HepG2 (cell line): ENCODE data around the gene TGM3. TPM values are rescaled to one million over a fixed set of nuclear protein-coding genes. Genes with fewer than 3 reads are reported as not detected.

Experiments
- ATAC-seq: fragments of 200-7000 bp; cut with Tn5 transposase; 3 replicates; pipeline ENCODE4 v1.9.1; 2020; ENCODE audit warnings: mild to moderate bottlenecking, moderate library complexity
- BruUV-seq: library from RNA; stranded (reverse); fragments of 400-500 nt; replicated peaks from 2 replicates; lab custom pipeline; 2021; lab: Mats Ljungman, UMichigan
- CTCF ChIA-PET: fragments of 300-600 bp; formaldehyde crosslinking; extraction: SDS; loops from one replicate; lab custom pipeline; 2021; ENCODE audit warnings: low total read pairs, inconsistent platforms, low intra/inter-chr PET ratio; lab: Yijun Ruan, JAX
- POLR2A ChIA-PET: fragments of 350-600 bp; sonication (Branson Sonifier 250); formaldehyde crosslinking; loops from one replicate; lab custom pipeline; 2020; ENCODE audit warnings: antibody characterized with exemption, inconsistent platforms; lab: Yijun Ruan, JAX
- DNase-seq: peaks from one replicate; pipeline ENCODE4 v3.0.0-alpha.2; 2015; ENCODE audit warnings: low spot score
- FAIRE-seq: peaks from 3 replicates; lab custom pipeline; 2011; peaks lifted over from hg19 to GRCh38; lab: Jason Lieb, UNC
- H2AFZ ChIP-seq: one replicate; pipeline ENCODE4 v1.6.1; 2011; ENCODE audit warnings: low read length, inconsistent platforms
- H3K27ac ChIP-seq: fragments of 300-600 bp; 3 replicates; pipeline ENCODE4 v1.8.0; 2011; ENCODE audit warnings: mixed run types, mild to moderate bottlenecking, mixed read lengths, low read length, inconsistent platforms; ENCODE audit not compliant: insufficient read depth; ENCODE audit errors: extremely low read length
- H3K27me3 ChIP-seq, 2 experiments: fragments of 200-600 bp in 1 of 2; 2 replicates in 1 of 2; 3 replicates in 1 of 2; pipeline versions ENCODE4 v1.6.0 to v1.8.0; 2011; ENCODE audit warnings: low read length in 2 of 2, mild to moderate bottlenecking in 2 of 2, moderate library complexity in 2 of 2, inconsistent platforms in 1 of 2; ENCODE audit not compliant: insufficient read depth in 2 of 2, control insufficient read depth in 1 of 2
- H3K36me3 ChIP-seq, 2 experiments: fragments of 200-600 bp in 1 of 2; replicated peaks in 1 of 2; 2 replicates in 1 of 2; 3 replicates in 1 of 2; pipeline versions ENCODE4 v1.5.1 to v1.8.0; 2011; ENCODE audit warnings: low read length in 2 of 2, inconsistent platforms in 1 of 2; ENCODE audit not compliant: insufficient read depth in 2 of 2, control insufficient read depth in 1 of 2
- H3K4me1 ChIP-seq: 2 replicates; pipeline ENCODE4 v1.5.1; 2012; ENCODE audit warnings: low read length, inconsistent platforms; ENCODE audit not compliant: insufficient read depth
- H3K4me2 ChIP-seq: 2 replicates; pipeline ENCODE4 v1.6.0; 2011; ENCODE audit warnings: low read depth, low read length, inconsistent platforms
- H3K4me3 ChIP-seq, 3 experiments: fragments of 200-600 bp in 1 of 3; sonication (generic), shearing (Covaris generic) in 1 of 3; replicated peaks in 1 of 3; 2 replicates each; pipeline ENCODE4 v1.5.1; 2011 to 2016; ENCODE audit warnings: low read length in 3 of 3, inconsistent platforms in 2 of 3, low read depth in 2 of 3, mild to moderate bottlenecking in 2 of 3, control low read depth in 1 of 3, mixed read lengths in 1 of 3; ENCODE audit not compliant: insufficient read depth in 1 of 3
- H3K79me2 ChIP-seq: one replicate; pipeline ENCODE4 v1.6.1; 2011; ENCODE audit warnings: low read length, inconsistent platforms; ENCODE audit not compliant: insufficient read depth
- H3K9ac ChIP-seq: 2 replicates; pipeline ENCODE4 v1.6.0; 2011; ENCODE audit warnings: mild to moderate bottlenecking, low read depth, low read length, inconsistent platforms; ENCODE audit not compliant: insufficient read depth
- H3K9me3 ChIP-seq: 2 replicates; pipeline ENCODE4 v1.5.1; 2012; ENCODE audit warnings: mild to moderate bottlenecking, low read length
- H4K20me1 ChIP-seq: 2 replicates; pipeline ENCODE4 v1.6.0; 2011; ENCODE audit warnings: inconsistent platforms, mild to moderate bottlenecking, low read length, moderate library complexity; ENCODE audit not compliant: insufficient read depth
- TAF15 ChIP-seq: fragments of 200-400 bp; formaldehyde crosslinking; IDR thresholded peaks from one replicate; pipeline ENCODE4 v1.6.1; 2018; ENCODE audit warnings: mild to moderate bottlenecking, low read depth, low read length; ENCODE audit not compliant: poor library complexity, severe bottlenecking
- ZBTB39 ChIP-seq: sonication (generic); formaldehyde crosslinking; IDR thresholded peaks from 2 replicates; pipeline ENCODE4 v1.5.0; 2020; ENCODE audit warnings: missing genetic modification reagents
- ZNF510 ChIP-seq: sonication (generic); formaldehyde crosslinking; IDR thresholded peaks from 2 replicates; pipeline ENCODE4 v1.4.0; 2020; ENCODE audit warnings: low read depth, mild to moderate bottlenecking, missing genetic modification reagents
- ZNF768 ChIP-seq: sonication (generic); formaldehyde crosslinking; IDR thresholded peaks from 2 replicates; pipeline ENCODE4 v1.4.0; 2020; ENCODE audit warnings: missing genetic modification reagents
- WGBS: methylation state at CpG from one replicate; pipeline ENCODE4 v1.1.6; 2017; ENCODE audit warnings: low lambda C conversion rate; 5-methylcytosine and 5-hydroxymethylcytosine counted together
- in situ Hi-C: cut with HindIII; loops from 2 replicates; pipeline ENCODE4 v1.10.0; 2017; ENCODE audit warnings: low pct_unique_long_range_greater_than_20kb; ENCODE audit not compliant: extremely low pct_ligation_motif_present
- intact Hi-C: fragments of 100-400 bp; cut with micrococcal nuclease; formaldehyde crosslinking; loops from one replicate; pipeline ENCODE4 v1.10.0; 2022; ENCODE audit not compliant: unreplicated experiment
- polyA plus RNA-seq, 8 experiments: library from polyadenylated mRNA; depleted of rRNA in 3 of 8; stranded (reverse) in 7 of 8; unstranded in 1 of 8; fragments of >200 nt; fragmentation: Illumina TruSeq in 4 of 8; extraction: Trizol in 4 of 8; gene quantifications; 2 replicates each; pipeline versions ENCODE4 v1.2.1 to v1.2.3, GENCODE V29; 2011 to 2016; ENCODE audit warnings: low read depth in 4 of 8, missing spikeins in 1 of 8, mixed read lengths in 1 of 8; ENCODE audit not compliant: insufficient read depth in 1 of 8
- total RNA-seq, 5 experiments: library from RNA; depleted of rRNA; stranded (reverse); fragments of >200 nt; fragmentation: Illumina TruSeq; extraction: Trizol; gene quantifications; 2 replicates each; pipeline ENCODE4 v1.2.3, GENCODE V29; 2016; ENCODE audit warnings: low read depth in 1 of 5
- TF ChIP-seq, protein P1 (sequence below): sonication (generic); formaldehyde crosslinking; IDR thresholded peaks from 2 replicates; pipeline ENCODE4 v1.4.0; 2020; ENCODE audit warnings: low read depth, mild to moderate bottlenecking, missing genetic modification reagents

The TGM3 gene
- total and polyA plus RNA-seq, 2 of the 13 experiments (the other 11 are each of a cell fraction or from before 2014, with no cell fraction given): not detected

- WGBS: 26% methylated on average over 7 of the region's 7 CpGs
- Histone ChIP-seq H3K36me3 (no peaks in the 10 kb centered on the region), H3K27ac (no peak overlapping the region)
- CTCF ChIA-PET: no interaction called here
- TF ChIP-seq TAF15 (no peak), ZNF768 (CRISPR knock-in tag) (peak; percentile 91), ZNF510 (CRISPR knock-in tag) (no peak), ZBTB39 (CRISPR knock-in tag) (no peak)
- TF ChIP-seq, protein P1, sequence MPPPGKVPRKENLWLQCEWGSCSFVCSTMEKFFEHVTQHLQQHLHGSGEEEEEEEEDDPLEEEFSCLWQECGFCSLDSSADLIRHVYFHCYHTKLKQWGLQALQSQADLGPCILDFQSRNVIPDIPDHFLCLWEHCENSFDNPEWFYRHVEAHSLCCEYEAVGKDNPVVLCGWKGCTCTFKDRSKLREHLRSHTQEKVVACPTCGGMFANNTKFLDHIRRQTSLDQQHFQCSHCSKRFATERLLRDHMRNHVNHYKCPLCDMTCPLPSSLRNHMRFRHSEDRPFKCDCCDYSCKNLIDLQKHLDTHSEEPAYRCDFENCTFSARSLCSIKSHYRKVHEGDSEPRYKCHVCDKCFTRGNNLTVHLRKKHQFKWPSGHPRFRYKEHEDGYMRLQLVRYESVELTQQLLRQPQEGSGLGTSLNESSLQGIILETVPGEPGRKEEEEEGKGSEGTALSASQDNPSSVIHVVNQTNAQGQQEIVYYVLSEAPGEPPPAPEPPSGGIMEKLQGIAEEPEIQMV: no peak
- TF ChIP-seq, all 625 proteins: peak for 1
- no peak overlapping the region for H2AFZ ChIP-seq
- no peak overlapping the region for H3K4me3 ChIP-seq
- no peaks in the 10 kb centered on the region for H3K9me3 ChIP-seq
- no peak overlapping the region for H3K4me2 ChIP-seq
- no peak overlapping the region for H3K9ac ChIP-seq
- POLR2A ChIA-PET: no interaction called here
- in situ Hi-C loops: no loop called here
- no peaks in the 10 kb centered on the region for H3K79me2 ChIP-seq
- no peaks in the 10 kb centered on the region for H3K4me1 ChIP-seq
- H3K27me3 ChIP-seq: peaks cover 3 to 11% of the 10 kb centered on the region in 2 experiments; a peak in 3 of 5 replicates
- no peak for ATAC-seq
- no TSS peak for BruUV-seq
- no peak for DNase-seq
- intact Hi-C loops: no loop called here
- no peak for FAIRE-seq
- no peaks in the 10 kb centered on the region for H4K20me1 ChIP-seq
These were observed 83.1 kb downstream of the TGM3 start for GRCh38 chr20:2378893-2379292.
